Neural progenitor cell (in vitro differentiated cells): Measurements from ENCODE around the gene SKOR1. TPM values are rescaled to one million over a fixed set of nuclear protein-coding genes. Genes with fewer than 3 reads are reported as not detected.

Source experiments
- DNase-seq: peaks from one replicate; pipeline ENCODE4 v3.0.0-alpha.2; 2016; ENCODE audit warnings: low spot score
- H2AFZ ChIP-seq: fragments of 200-600 bp; sonication (generic); replicated peaks from 2 replicates; pipeline ENCODE4 v1.6.1; 2016; ENCODE audit warnings: antibody characterized with exemption
- H3F3A ChIP-seq: fragments of 200-600 bp; sonication (generic); 2 replicates; pipeline ENCODE4 v1.6.1; 2016; ENCODE audit warnings: antibody characterized with exemption, low read depth
- H3K27ac ChIP-seq: fragments of 200-600 bp; sonication (generic); 2 replicates; pipeline ENCODE4 v1.5.1; 2016; ENCODE audit warnings: mild to moderate bottlenecking
- H3K27me3 ChIP-seq: fragments of 200-600 bp; sonication (generic); 2 replicates; pipeline ENCODE4 v1.6.1; 2016; ENCODE audit warnings: mild to moderate bottlenecking, moderate library complexity
- H3K36me3 ChIP-seq: fragments of 200-600 bp; sonication (generic); 2 replicates; pipeline ENCODE4 v1.5.1; 2016
- H3K4me1 ChIP-seq: fragments of 200-600 bp; sonication (generic); 2 replicates; pipeline ENCODE4 v1.6.1; 2016; ENCODE audit warnings: mixed run types
- H3K4me2 ChIP-seq: fragments of 200-600 bp; sonication (generic); 2 replicates; pipeline ENCODE4 v1.6.1; 2016
- H3K4me3 ChIP-seq: fragments of 200-600 bp; sonication (generic); 2 replicates; pipeline ENCODE4 v1.5.1; 2016
- H3K79me2 ChIP-seq: fragments of 200-600 bp; sonication (generic); 2 replicates; pipeline ENCODE4 v1.6.1; 2016; ENCODE audit warnings: low read depth
- H3K9ac ChIP-seq: fragments of 200-600 bp; sonication (generic); 2 replicates; pipeline ENCODE4 v1.6.1; 2016
- H3K9me3 ChIP-seq: fragments of 200-600 bp; sonication (generic); 2 replicates; pipeline ENCODE4 v1.5.1; 2016; ENCODE audit warnings: low read depth
- H4K20me1 ChIP-seq: fragments of 200-600 bp; sonication (generic); 2 replicates; pipeline ENCODE4 v1.6.1; 2016; ENCODE audit warnings: low read depth
- H3K27ac Mint-ChIP-seq: 3 replicates; pipeline ENCODE4 v1.8.0; 2021; ENCODE audit warnings: mixed read lengths
- H3K27me3 Mint-ChIP-seq: 2 replicates; pipeline ENCODE4 v1.8.0; 2022; ENCODE audit warnings: low read depth, mild to moderate bottlenecking, inconsistent platforms, moderate library complexity, mixed read lengths; ENCODE audit not compliant: insufficient read depth
- H3K36me3 Mint-ChIP-seq: 3 replicates; pipeline ENCODE4 v1.8.0; 2021; ENCODE audit warnings: mixed read lengths
- H3K4me1 Mint-ChIP-seq: 3 replicates; pipeline ENCODE4 v1.8.0; 2021; ENCODE audit warnings: mixed read lengths
- H3K4me3 Mint-ChIP-seq: 3 replicates; pipeline ENCODE4 v1.8.0; 2021; ENCODE audit warnings: mild to moderate bottlenecking, moderate library complexity, mixed read lengths
- H3K9me3 Mint-ChIP-seq: 3 replicates; pipeline ENCODE4 v1.8.0; 2020; ENCODE audit warnings: mixed read lengths
- CTCF ChIP-seq: fragments of 200-600 bp; sonication (generic); IDR thresholded peaks from 2 replicates; pipeline ENCODE4 v1.5.1; 2017; ENCODE audit warnings: antibody characterized with exemption, mild to moderate bottlenecking
- EZH2 ChIP-seq: fragments of 200-600 bp; sonication (generic); IDR thresholded peaks from 2 replicates; pipeline ENCODE4 v1.6.1; 2017; ENCODE audit warnings: antibody characterized with exemption, mild to moderate bottlenecking, moderate library complexity
- EZH2phosphoT487 ChIP-seq: fragments of 200-600 bp; sonication (generic); IDR thresholded peaks from 2 replicates; pipeline ENCODE4 v1.6.1; 2017; ENCODE audit warnings: antibody characterized with exemption
- total RNA-seq: library from RNA; depleted of rRNA; stranded (reverse); fragments of >200 nt; gene quantifications from 2 replicates; pipeline ENCODE4 v1.2.3, GENCODE V29; 2015; ENCODE audit warnings: low replicate concordance

Gene SKOR1
- total RNA-seq, 1 donor from 2014 or later = 0.51 TPM

- Histone ChIP-seq H3K9me3 (no peaks in the 10 kb centered on the region), H3K9ac (no peak overlapping the region), H2AFZ (no peak overlapping the region), H3K4me1 (peaks cover 30% of the 10 kb centered on the region), H3F3A (peaks cover 6% of the 10 kb centered on the region), H3K4me3 (no peak overlapping the region), H3K36me3 (no peaks in the 10 kb centered on the region), H4K20me1 (no peaks in the 10 kb centered on the region), H3K79me2 (no peaks in the 10 kb centered on the region), H3K27ac (no peak overlapping the region), H3K4me2 (no peak overlapping the region), H3K27me3 (no peaks in the 10 kb centered on the region)
- TF ChIP-seq EZH2 = no peak
- no peak for TF ChIP-seq CTCF
- no peak for TF ChIP-seq EZH2phosphoT487
- H3K9me3 Mint-ChIP-seq = no peaks in the 10 kb centered on the region
- no peak overlapping the region for H3K4me3 Mint-ChIP-seq
- DNase-seq = no peak
- H3K27ac Mint-ChIP-seq = no peak overlapping the region
- H3K36me3 Mint-ChIP-seq = peaks cover 4% of the 10 kb centered on the region
- peaks cover 38% of the 10 kb centered on the region for H3K4me1 Mint-ChIP-seq
- peaks cover 8% of the 10 kb centered on the region for H3K27me3 Mint-ChIP-seq
Measured at GRCh38 chr15:67806536-67806935, 18.8 kb upstream of the SKOR1 start.

- no peak overlapping the region for H3K27ac ChIP-seq
- H3K27me3 ChIP-seq = no peaks in the 10 kb centered on the region
- no peak overlapping the region for H3K9ac ChIP-seq
- H3K36me3 ChIP-seq = no peaks in the 10 kb centered on the region
- no peak overlapping the region for H3K27ac Mint-ChIP-seq
- no peak for TF ChIP-seq EZH2phosphoT487
- no peak for TF ChIP-seq EZH2
- H3K4me1 ChIP-seq = peaks cover 30% of the 10 kb centered on the region
- peaks cover 4% of the 10 kb centered on the region for H3K36me3 Mint-ChIP-seq
- H3K9me3 Mint-ChIP-seq = no peaks in the 10 kb centered on the region
- no peak for DNase-seq
- H3F3A ChIP-seq = peaks cover 6% of the 10 kb centered on the region
- no peak overlapping the region for H3K4me3 ChIP-seq
- H4K20me1 ChIP-seq = no peaks in the 10 kb centered on the region
- no peak overlapping the region for H2AFZ ChIP-seq
- no peak overlapping the region for H3K4me3 Mint-ChIP-seq
- peaks cover 9% of the 10 kb centered on the region for H3K27me3 Mint-ChIP-seq
- no peak overlapping the region for H3K4me2 ChIP-seq
- no peaks in the 10 kb centered on the region for H3K9me3 ChIP-seq
- H3K4me1 Mint-ChIP-seq = peaks cover 41% of the 10 kb centered on the region
- H3K79me2 ChIP-seq = no peaks in the 10 kb centered on the region
Measured at GRCh38 chr15:67807141-67807540, 18.2 kb upstream of the SKOR1 start.

GRCh38 chr15:67807836-67808235 lies 17.5 kb upstream of the SKOR1 start:
- no peaks in the 10 kb centered on the region for H3K36me3 ChIP-seq
- H3K27me3 Mint-ChIP-seq = peaks cover 10% of the 10 kb centered on the region
- H2AFZ ChIP-seq = no peak overlapping the region
- no peak overlapping the region for H3K9ac ChIP-seq
- H3K4me3 ChIP-seq = no peak overlapping the region
- no peaks in the 10 kb centered on the region for H3K79me2 ChIP-seq
- TF ChIP-seq CTCF = no peak
- no peak for TF ChIP-seq EZH2phosphoT487
- TF ChIP-seq EZH2 = no peak
- H3K4me3 Mint-ChIP-seq = no peak overlapping the region
- no peak overlapping the region for H3K27ac ChIP-seq
- H4K20me1 ChIP-seq = no peaks in the 10 kb centered on the region
- peaks cover 4% of the 10 kb centered on the region for H3K36me3 Mint-ChIP-seq
- DNase-seq = no peak
- H3K27ac Mint-ChIP-seq = no peak overlapping the region
- no peaks in the 10 kb centered on the region for H3K27me3 ChIP-seq
- H3K9me3 Mint-ChIP-seq = no peaks in the 10 kb centered on the region
- peaks cover 37% of the 10 kb centered on the region for H3K4me1 ChIP-seq
- H3K4me1 Mint-ChIP-seq = peaks cover 48% of the 10 kb centered on the region
- H3K4me2 ChIP-seq = no peak overlapping the region
- no peaks in the 10 kb centered on the region for H3K9me3 ChIP-seq
- peaks cover 11% of the 10 kb centered on the region for H3F3A ChIP-seq

- Mint-ChIP-seq H3K36me3 (peaks cover 4% of the 10 kb centered on the region), H3K27me3 (peaks cover 13% of the 10 kb centered on the region), H3K27ac (no peak overlapping the region), H3K9me3 (no peaks in the 10 kb centered on the region), H3K4me3 (no peak overlapping the region), H3K4me1 (peaks cover 50% of the 10 kb centered on the region)
- Histone ChIP-seq H3F3A (peaks cover 14% of the 10 kb centered on the region), H3K27ac (no peak overlapping the region), H3K9me3 (no peaks in the 10 kb centered on the region), H3K4me3 (no peak overlapping the region), H4K20me1 (no peaks in the 10 kb centered on the region), H3K4me1 (peaks cover 36% of the 10 kb centered on the region), H3K9ac (no peak overlapping the region), H3K79me2 (no peaks in the 10 kb centered on the region), H3K27me3 (no peaks in the 10 kb centered on the region), H3K36me3 (no peaks in the 10 kb centered on the region), H2AFZ (no peak overlapping the region), H3K4me2 (no peak overlapping the region)
- DNase-seq = no peak
- TF ChIP-seq CTCF (no peak), EZH2phosphoT487 (no peak), EZH2 (no peak)
Measured at GRCh38 chr15:67808821-67809220, 16.5 kb upstream of the SKOR1 start.
